Peyer's patch (tissue), 4 donors: Measurements from ENCODE around the gene GNAI1. TPM values are rescaled to one million over a fixed set of nuclear protein-coding genes. Genes with fewer than 3 reads are reported as not detected.

Source experiments
- DNase-seq, 3 donors: peaks; one replicate each; pipeline ENCODE4 v3.0.0-alpha.2; 2017 to 2019
- H3K27ac ChIP-seq, 4 donors: fragments of 200-600 bp; sonication (generic); one replicate each; pipeline ENCODE4 v1.5.1; 2016 to 2019
- H3K27me3 ChIP-seq, 2 donors: fragments of 200-600 bp; sonication (generic); one replicate each; pipeline ENCODE4 v1.5.1; 2019
- H3K36me3 ChIP-seq, 3 donors: fragments of 200-600 bp; sonication (generic); one replicate each; pipeline ENCODE4 v1.5.1; 2016 to 2019
- H3K4me1 ChIP-seq, 4 donors: fragments of 200-600 bp; sonication (generic); one replicate each; pipeline ENCODE4 v1.5.1; 2016 to 2019
- H3K4me3 ChIP-seq, 4 donors: fragments of 200-600 bp; sonication (generic); 1 replicate in 3 of 4; 2 replicates in 1 of 4; pipeline ENCODE4 v1.5.1; 2016 to 2019; ENCODE audit warnings: mild to moderate bottlenecking in 1 of 4
- H3K9me3 ChIP-seq, 4 donors: fragments of 200-600 bp; sonication (generic); one replicate each; pipeline ENCODE4 v1.5.1; 2016 to 2019; ENCODE audit warnings: mild to moderate bottlenecking in 1 of 4
- POLR2A ChIP-seq, 2 donors: fragments of 450-650 bp; IDR thresholded peaks; one replicate each; pipeline ENCODE4 v1.5.1; 2017; ENCODE audit warnings: antibody characterized with exemption in 2 of 2, mild to moderate bottlenecking in 2 of 2, moderate library complexity in 2 of 2
- total RNA-seq, 4 donors: library from RNA; depleted of rRNA; stranded (reverse); fragments of >200 nt; gene quantifications; one replicate each; pipeline ENCODE4 v1.1.0, GENCODE V29; 2016
- TF ChIP-seq, protein P1 (sequence below), 6 experiments: fragments of 450-650 bp in 4 of 6; fragments of 200-600 bp in 2 of 6; sonication (generic) in 1 of 6; IDR thresholded peaks; one replicate each; pipeline ENCODE4 v1.5.1; 2017 to 2019; ENCODE audit warnings: antibody characterized with exemption in 6 of 6, mild to moderate bottlenecking in 3 of 6, moderate library complexity in 1 of 6

Gene GNAI1
- total RNA-seq, 4 donors from 2014 or later, result 5.5 to 13.3 (median 8.1) TPM

DNA sequence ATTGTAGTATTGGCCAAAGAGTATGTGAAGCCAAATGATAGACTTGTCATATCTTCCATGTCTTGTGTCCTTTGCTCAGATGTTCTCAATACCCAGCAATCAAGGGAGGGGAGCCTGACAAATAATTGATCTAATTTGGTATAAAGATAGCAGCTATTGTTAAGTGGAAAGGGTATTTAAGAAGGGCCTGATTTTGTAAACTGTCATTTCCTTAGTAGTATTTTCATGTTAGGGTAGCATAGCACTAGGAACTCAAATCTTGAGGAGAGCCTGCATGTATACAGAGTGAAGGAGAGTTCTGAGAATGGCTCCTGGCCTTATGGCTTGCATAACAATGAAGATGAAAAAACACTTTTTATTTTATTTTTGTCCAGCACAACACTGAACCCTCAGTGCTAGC, 53.1 kb downstream of the GNAI1 start:
- Histone ChIP-seq H3K4me1 (no peaks in the 10 kb centered on the region), H3K27ac (no peak overlapping the region), H3K9me3 (peaks cover 0 to 5% (median 0%) of the 10 kb centered on the region in 4 donors), H3K27me3 (no peaks in the 10 kb centered on the region), H3K36me3 (no peaks in the 10 kb centered on the region), H3K4me3 (no peak overlapping the region)
- DNase-seq, result no peak
- no peak for TF ChIP-seq POLR2A (IDR thresholded peaks at IDR 0.05)
- TF ChIP-seq, protein P1, sequence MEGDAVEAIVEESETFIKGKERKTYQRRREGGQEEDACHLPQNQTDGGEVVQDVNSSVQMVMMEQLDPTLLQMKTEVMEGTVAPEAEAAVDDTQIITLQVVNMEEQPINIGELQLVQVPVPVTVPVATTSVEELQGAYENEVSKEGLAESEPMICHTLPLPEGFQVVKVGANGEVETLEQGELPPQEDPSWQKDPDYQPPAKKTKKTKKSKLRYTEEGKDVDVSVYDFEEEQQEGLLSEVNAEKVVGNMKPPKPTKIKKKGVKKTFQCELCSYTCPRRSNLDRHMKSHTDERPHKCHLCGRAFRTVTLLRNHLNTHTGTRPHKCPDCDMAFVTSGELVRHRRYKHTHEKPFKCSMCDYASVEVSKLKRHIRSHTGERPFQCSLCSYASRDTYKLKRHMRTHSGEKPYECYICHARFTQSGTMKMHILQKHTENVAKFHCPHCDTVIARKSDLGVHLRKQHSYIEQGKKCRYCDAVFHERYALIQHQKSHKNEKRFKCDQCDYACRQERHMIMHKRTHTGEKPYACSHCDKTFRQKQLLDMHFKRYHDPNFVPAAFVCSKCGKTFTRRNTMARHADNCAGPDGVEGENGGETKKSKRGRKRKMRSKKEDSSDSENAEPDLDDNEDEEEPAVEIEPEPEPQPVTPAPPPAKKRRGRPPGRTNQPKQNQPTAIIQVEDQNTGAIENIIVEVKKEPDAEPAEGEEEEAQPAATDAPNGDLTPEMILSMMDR (IDR thresholded peaks at IDR 0.05), result no peak

DNA sequence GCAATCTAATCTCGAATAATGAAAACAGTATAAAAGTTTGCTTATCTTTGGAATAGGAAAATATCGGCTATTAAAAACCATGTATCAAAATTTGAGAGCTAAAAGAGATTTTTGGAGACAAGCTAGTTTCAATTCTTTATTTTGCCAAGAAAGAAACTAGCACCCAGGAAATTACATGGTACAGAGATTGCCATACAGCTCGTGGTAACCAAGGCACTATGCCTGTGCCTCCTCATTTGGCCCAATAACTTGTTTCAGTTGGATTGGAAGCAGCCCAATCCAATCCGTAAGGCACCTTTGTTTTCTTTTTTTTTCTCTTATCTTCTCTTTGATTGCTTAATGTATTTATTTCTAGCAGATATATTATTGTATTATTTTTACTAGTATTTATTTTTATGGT, 55.0 kb downstream of the GNAI1 start:
- TF ChIP-seq, protein P1 (IDR thresholded peaks at IDR 0.05), result no peak
- TF ChIP-seq POLR2A (IDR thresholded peaks at IDR 0.05), result no peak
- Histone ChIP-seq H3K36me3 (no peaks in the 10 kb centered on the region), H3K9me3 (no peaks in the 10 kb centered on the region), H3K4me3 (no peak overlapping the region), H3K27me3 (no peaks in the 10 kb centered on the region), H3K4me1 (no peaks in the 10 kb centered on the region), H3K27ac (no peak overlapping the region)
- no peak for DNase-seq

GRCh38 chr7:80197627-80198026, 63.0 kb downstream of the GNAI1 start:
- no peak for DNase-seq
- TF ChIP-seq, protein P1 (IDR thresholded peaks at IDR 0.05), result no peak
- Histone ChIP-seq H3K36me3 (no peaks in the 10 kb centered on the region), H3K4me1 (no peaks in the 10 kb centered on the region), H3K9me3 (no peaks in the 10 kb centered on the region), H3K4me3 (no peak overlapping the region), H3K27me3 (no peaks in the 10 kb centered on the region), H3K27ac (no peak overlapping the region)

- Histone ChIP-seq H3K4me3 (no peak overlapping the region), H3K27ac (no peak overlapping the region), H3K27me3 (no peaks in the 10 kb centered on the region), H3K9me3 (no peaks in the 10 kb centered on the region), H3K4me1 (no peaks in the 10 kb centered on the region), H3K36me3 (no peaks in the 10 kb centered on the region)
- no peak for DNase-seq
- TF ChIP-seq, protein P1 (IDR thresholded peaks at IDR 0.05), result no peak
- TF ChIP-seq POLR2A (IDR thresholded peaks at IDR 0.05), result no peak
Measured at GRCh38 chr7:80199051-80199450, 64.4 kb downstream of the GNAI1 start.

DNA sequence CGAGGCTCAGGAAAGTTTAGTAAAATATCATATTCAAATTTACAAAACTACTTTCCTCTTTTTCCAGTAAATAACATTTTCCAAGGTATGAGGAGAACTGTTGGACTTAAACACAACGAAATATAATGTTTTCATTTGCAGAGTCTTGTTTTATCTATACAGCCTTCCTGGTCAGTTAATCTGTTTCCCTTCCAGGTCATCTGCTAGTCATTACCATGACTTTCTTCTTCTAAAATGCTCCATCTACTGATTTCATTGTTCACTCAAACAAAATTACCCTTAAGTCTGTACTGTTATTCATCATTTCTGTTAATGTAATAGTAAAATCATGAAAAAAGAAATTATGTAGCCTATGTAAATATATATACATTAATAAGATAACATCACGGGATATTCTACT, 69.8 kb downstream of the GNAI1 start:
- H3K4me3 ChIP-seq, result no peak overlapping the region
- TF ChIP-seq, protein P1 (IDR thresholded peaks at IDR 0.05), result no peak
- no peak for TF ChIP-seq POLR2A (IDR thresholded peaks at IDR 0.05)
- no peaks in the 10 kb centered on the region for H3K9me3 ChIP-seq
- no peaks in the 10 kb centered on the region for H3K36me3 ChIP-seq
- no peaks in the 10 kb centered on the region for H3K27me3 ChIP-seq
- DNase-seq, result no peak
- H3K4me1 ChIP-seq, result no peaks in the 10 kb centered on the region
- no peak overlapping the region for H3K27ac ChIP-seq

GRCh38 chr7:80204919-80205318, 70.3 kb downstream of the GNAI1 start:
- no peaks in the 10 kb centered on the region for H3K4me1 ChIP-seq
- H3K27me3 ChIP-seq, result no peaks in the 10 kb centered on the region
- no peak overlapping the region for H3K27ac ChIP-seq
- H3K4me3 ChIP-seq, result no peak overlapping the region
- H3K36me3 ChIP-seq, result no peaks in the 10 kb centered on the region
- H3K9me3 ChIP-seq, result no peaks in the 10 kb centered on the region
- no peak for DNase-seq
- TF ChIP-seq, protein P1 (IDR thresholded peaks at IDR 0.05), result no peak
